ENCODE results near the gene NFKBIL1. TPM values are rescaled to one million over a fixed set of nuclear protein-coding genes. Genes with fewer than 3 reads are reported as not detected.
A peak's percentile ranks its signal among the peaks of the same experiment; 100 is the strongest.
"Not testable (repeated sequence)": the region's sequence is repeated elsewhere in the genome, so short reads cannot be mapped to it uniquely, and the experiment has no call there.

The NFKBIL1 gene
- total RNA-seq, 3 donors from 2014 or later = 22.3 to 34.7 (median 26.5) TPM

- H3K36me3 ChIP-seq; H3K27ac ChIP-seq; H3K27me3 ChIP-seq; H3K9me3 ChIP-seq; intact Hi-C loops (cut with DNase I; ENCODE audit: low total_unique reads); DNase-seq (ENCODE audit: low spot score in 2 of 2); H3K4me1 ChIP-seq; H3K4me3 ChIP-seq: not testable (repeated sequence)
- TF ChIP-seq CTCF (IDR thresholded peaks at IDR 0.05) = peak in 1 of 3 donors; percentile 13
These were observed 4.0 kb downstream of the NFKBIL1 start for GRCh38 chr6:31551371-31551770.

- H3K36me3 ChIP-seq = no peaks in the 10 kb centered on the region
- no peaks in the 10 kb centered on the region for H3K27me3 ChIP-seq
- TF ChIP-seq CTCF (IDR thresholded peaks at IDR 0.05) (no peak), POLR2A (IDR thresholded peaks at IDR 0.05) (no peak), POLR2AphosphoS5 (IDR thresholded peaks at IDR 0.05) (no peak)
These were observed 8.9 kb downstream of the NFKBIL1 start for GRCh38 chr6:31556307-31556706.

GRCh38 chr6:31557443-31558317 lies 10.3 kb downstream of the NFKBIL1 start:
- H3K4me3 ChIP-seq = no peak overlapping the region
- intact Hi-C loops (cut with DNase I; ENCODE audit: low total_unique reads) = no loop called here
- no peaks in the 10 kb centered on the region for H3K4me1 ChIP-seq
- H3K9me3 ChIP-seq = no peaks in the 10 kb centered on the region
- DNase-seq (ENCODE audit: low spot score in 2 of 2) = no peak
- H3K36me3 ChIP-seq = no peaks in the 10 kb centered on the region
- no peak for TF ChIP-seq POLR2A (IDR thresholded peaks at IDR 0.05)
- H3K27ac ChIP-seq = peak overlapping the region in 1 of 2 donors; percentile 38
- no peaks in the 10 kb centered on the region for H3K27me3 ChIP-seq

More at GRCh38 chr6:31556307-31556706, 8.9 kb downstream of the NFKBIL1 start:
- Histone ChIP-seq H3K9me3 (no peaks in the 10 kb centered on the region), H3K4me3 (no peak overlapping the region), H3K27ac (no peak overlapping the region), H3K4me1 (no peaks in the 10 kb centered on the region)
- DNase-seq (ENCODE audit: low spot score in 2 of 2) = no peak
- intact Hi-C loops (cut with DNase I; ENCODE audit: low total_unique reads) = no loop called here

GRCh38 chr6:31558318-31558625 lies 10.9 kb downstream of the NFKBIL1 start:
- Histone ChIP-seq H3K36me3 (no peaks in the 10 kb centered on the region), H3K4me3 (no peak overlapping the region), H3K4me1 (no peaks in the 10 kb centered on the region), H3K27ac (peak overlapping the region in 1 of 2 donors; percentile 38), H3K9me3 (no peaks in the 10 kb centered on the region), H3K27me3 (no peaks in the 10 kb centered on the region)
- intact Hi-C loops (cut with DNase I; ENCODE audit: low total_unique reads) = no loop called here
- DNase-seq (ENCODE audit: low spot score in 2 of 2) = no peak
- TF ChIP-seq POLR2A (IDR thresholded peaks at IDR 0.05) = no peak
- no peak for TF ChIP-seq CTCF (IDR thresholded peaks at IDR 0.05)
- no peak for TF ChIP-seq POLR2AphosphoS5 (IDR thresholded peaks at IDR 0.05)

- H3K27me3 ChIP-seq = no peaks in the 10 kb centered on the region
- no peak overlapping the region for H3K4me3 ChIP-seq
- no peaks in the 10 kb centered on the region for H3K9me3 ChIP-seq
- H3K36me3 ChIP-seq = no peaks in the 10 kb centered on the region
- peak overlapping the region in 1 of 2 donors; percentile 38 for H3K27ac ChIP-seq
- TF ChIP-seq POLR2AphosphoS5 (IDR thresholded peaks at IDR 0.05) = no peak
- TF ChIP-seq POLR2A (IDR thresholded peaks at IDR 0.05) = no peak
- no peak for TF ChIP-seq CTCF (IDR thresholded peaks at IDR 0.05)
- intact Hi-C loops (cut with DNase I; ENCODE audit: low total_unique reads) = no loop called here
- no peak for DNase-seq (ENCODE audit: low spot score in 2 of 2)
- H3K4me1 ChIP-seq = no peaks in the 10 kb centered on the region
These were observed 11.5 kb downstream of the NFKBIL1 start for GRCh38 chr6:31558631-31559500.

All from breast epithelium (tissue), 4 donors.